BJ (cell line): ENCODE data around the gene EVX1. TPM values are rescaled to one million over a fixed set of nuclear protein-coding genes. Genes with fewer than 3 reads are reported as not detected.

Experiments used
- CTCF ChIA-PET: fragments of 350-600 bp; formaldehyde crosslinking; extraction: SDS; loops from one replicate; lab custom pipeline; 2021; ENCODE audit warnings: antibody characterized with exemption, inconsistent platforms; lab: Yijun Ruan, JAX
- POLR2A ChIA-PET: fragments of 300-600 bp; sonication (Branson Sonifier 250); formaldehyde crosslinking; extraction: SDS; loops from one replicate; lab custom pipeline; 2021; ENCODE audit warnings: antibody characterized with exemption; lab: Charles Lee
- DNase-seq: peaks from one replicate; pipeline ENCODE4 v3.0.0-alpha.2; 2011; ENCODE audit warnings: low read depth
- H3K27me3 ChIP-seq: 2 replicates; pipeline ENCODE4 v1.6.0; 2011; ENCODE audit warnings: low read length; ENCODE audit not compliant: control insufficient read depth, insufficient read depth
- H3K36me3 ChIP-seq: 2 replicates; pipeline ENCODE4 v1.5.1; 2011; ENCODE audit warnings: low read length; ENCODE audit not compliant: control insufficient read depth, insufficient read depth
- H3K4me3 ChIP-seq: 2 replicates; pipeline ENCODE4 v1.5.1; 2011; ENCODE audit warnings: low read depth, mild to moderate bottlenecking, control low read depth, low read length
- CTCF ChIP-seq: IDR thresholded peaks from 2 replicates; pipeline ENCODE4 v1.5.1; 2011; ENCODE audit warnings: low read depth, mild to moderate bottlenecking, control low read depth, inconsistent platforms, low read length, moderate library complexity; ENCODE audit not compliant: insufficient read depth
- polyA plus RNA-seq: library from polyadenylated mRNA; depleted of rRNA; stranded (reverse); fragments of >200 nt; gene quantifications from 2 replicates; pipeline ENCODE4 v1.2.3, GENCODE V29; 2011

The EVX1 gene
- polyA plus RNA-seq, 1 experiment = not detected

- ChIA-PET CTCF (interaction anchor here (0.9 to 1.6 kb wide), 3 partner anchors 8 to 717 kb away, joined by 3 to 5 read pairs (median 4); no protein-coding TSS in a partner anchor), POLR2A (interaction anchor here (0.6 kb wide), 1 partner anchor 28 kb away, joined by 9 read pairs; no protein-coding TSS in a partner anchor)
- H3K27me3 ChIP-seq = no peaks in the 10 kb centered on the region
These were observed 35.1 kb upstream of the EVX1 start for GRCh38 chr7:27207348-27207985.

GRCh38 chr7:27208998-27209397 is 33.6 kb upstream of the EVX1 start:
- no peak for TF ChIP-seq CTCF
- DNase-seq = no peak
- ChIA-PET CTCF (interaction anchor here (0.6 to 3.5 kb wide), 5 partner anchors 9 to 1645 kb away, joined by 3 to 23 read pairs (median 4); partner anchors contain the start of gene HOXA13), POLR2A (no interaction called here)
- no peaks in the 10 kb centered on the region for H3K36me3 ChIP-seq
- no peak overlapping the region for H3K4me3 ChIP-seq
- H3K27me3 ChIP-seq = no peaks in the 10 kb centered on the region

More at GRCh38 chr7:27207348-27207985, 35.1 kb upstream of the EVX1 start:
- Histone ChIP-seq H3K36me3 (no peaks in the 10 kb centered on the region), H3K4me3 (no peak overlapping the region)
- no peak for DNase-seq
- no peak for TF ChIP-seq CTCF

- Histone ChIP-seq H3K4me3 (no peak overlapping the region), H3K27me3 (no peaks in the 10 kb centered on the region), H3K36me3 (no peaks in the 10 kb centered on the region)
- ChIA-PET CTCF (interaction anchor here (0.8 to 3.5 kb wide), 12 partner anchors 10 to 811 kb away, joined by 3 to 23 read pairs (median 4); partner anchors contain the start of genes EVX1 and HOXA13), POLR2A (no interaction called here)
- TF ChIP-seq CTCF = no peak
- DNase-seq = no peak
These were observed 32.6 kb upstream of the EVX1 start for GRCh38 chr7:27209933-27210440.

GRCh38 chr7:27210441-27211083 is 32.0 kb upstream of the EVX1 start:
- Histone ChIP-seq H3K27me3 (no peaks in the 10 kb centered on the region), H3K4me3 (no peak overlapping the region), H3K36me3 (no peaks in the 10 kb centered on the region)
- TF ChIP-seq CTCF = peak; percentile 79
- CTCF ChIA-PET = interaction anchor here (0.6 to 3.5 kb wide), 21 partner anchors 11 to 940 kb away, joined by 3 to 23 read pairs (median 4); partner anchors contain the start of genes EVX1 and HOXA13
- no peak for DNase-seq
- POLR2A ChIA-PET = no interaction called here

GRCh38 chr7:27211084-27211446 is 31.5 kb upstream of the EVX1 start:
- Histone ChIP-seq H3K36me3 (no peaks in the 10 kb centered on the region), H3K27me3 (no peaks in the 10 kb centered on the region), H3K4me3 (no peak overlapping the region)
- POLR2A ChIA-PET = no interaction called here
- CTCF ChIA-PET = interaction anchor here (0.6 to 3.5 kb wide), 19 partner anchors 8 to 940 kb away, joined by 3 to 23 read pairs (median 4); partner anchors contain the start of genes EVX1 and HOXA13
- no peak for DNase-seq
- TF ChIP-seq CTCF = no peak
